Keratinocyte (primary cell): ENCODE measurements around the gene FGD4. TPM values are rescaled to one million over a fixed set of nuclear protein-coding genes. Genes with fewer than 3 reads are reported as not detected.

Experiments
- DNase-seq: peaks from one replicate; pipeline ENCODE4 v3.0.0-alpha.2; 2011; ENCODE audit warnings: low read depth, missing footprints, low spot score
- FAIRE-seq: peaks from 2 replicates; lab custom pipeline; 2011; peaks lifted over from hg19 to GRCh38; lab: Jason Lieb, UNC
- H2AFZ ChIP-seq: 2 replicates; pipeline ENCODE4 v1.6.0; 2012; ENCODE audit warnings: low read length, control low read depth, inconsistent platforms; ENCODE audit not compliant: control insufficient read depth
- H3K27ac ChIP-seq: 2 replicates; pipeline ENCODE4 v1.5.1; 2011; ENCODE audit warnings: low read length; ENCODE audit not compliant: control insufficient read depth, insufficient read depth
- H3K27me3 ChIP-seq: 3 replicates; pipeline ENCODE4 v1.6.0; 2011; ENCODE audit warnings: low read length; ENCODE audit not compliant: control insufficient read depth, insufficient read depth; ENCODE audit errors: extremely low read depth
- H3K36me3 ChIP-seq, 2 experiments: 2 replicates in 1 of 2; 3 replicates in 1 of 2; pipeline ENCODE4 v1.5.1; 2011; ENCODE audit warnings: low read length in 2 of 2, mild to moderate bottlenecking in 1 of 2; ENCODE audit not compliant: control insufficient read depth in 2 of 2, insufficient read depth in 2 of 2; ENCODE audit errors: extremely low read depth in 1 of 2
- H3K4me1 ChIP-seq: 3 replicates; pipeline ENCODE4 v1.5.1; 2011; ENCODE audit warnings: low read length; ENCODE audit not compliant: control insufficient read depth, insufficient read depth; ENCODE audit errors: extremely low read depth
- H3K4me2 ChIP-seq: 3 replicates; pipeline ENCODE4 v1.6.0; 2011; ENCODE audit warnings: low read depth, low read length; ENCODE audit not compliant: control insufficient read depth, insufficient read depth; ENCODE audit errors: extremely low read depth
- H3K4me3 ChIP-seq, 3 experiments: fragments of 200-600 bp in 1 of 3; sonication (generic) in 1 of 3; 2 replicates in 2 of 3; 3 replicates in 1 of 3; pipeline ENCODE4 v1.5.1; 2011 to 2016; ENCODE audit warnings: low read length in 3 of 3, mild to moderate bottlenecking in 3 of 3, control low read depth in 2 of 3, inconsistent platforms in 1 of 3, low read depth in 1 of 3, mixed read lengths in 1 of 3, mixed run types in 1 of 3, moderate library complexity in 1 of 3; ENCODE audit not compliant: control insufficient read depth in 2 of 3, insufficient read depth in 2 of 3; ENCODE audit errors: extremely low read depth in 1 of 3
- H3K79me2 ChIP-seq: 2 replicates; pipeline ENCODE4 v1.6.0; 2012; ENCODE audit warnings: low read length; ENCODE audit not compliant: control insufficient read depth, insufficient read depth
- H3K9ac ChIP-seq: 3 replicates; pipeline ENCODE4 v1.6.0; 2011; ENCODE audit warnings: low read length; ENCODE audit not compliant: control insufficient read depth, insufficient read depth; ENCODE audit errors: extremely low read depth
- H3K9me1 ChIP-seq: 3 replicates; pipeline ENCODE4 v1.6.0; 2011; ENCODE audit warnings: low read length; ENCODE audit not compliant: control insufficient read depth, insufficient read depth; ENCODE audit errors: extremely low read depth
- H3K9me3 ChIP-seq: 2 replicates; pipeline ENCODE4 v1.5.1; 2012; ENCODE audit warnings: low read depth, low read length; ENCODE audit not compliant: control insufficient read depth
- H4K20me1 ChIP-seq: 3 replicates; pipeline ENCODE4 v1.6.0; 2011; ENCODE audit warnings: low read length; ENCODE audit not compliant: control insufficient read depth, insufficient read depth; ENCODE audit errors: extremely low read depth
- EZH2 ChIP-seq: IDR thresholded peaks from one replicate; pipeline ENCODE4 v1.6.1; 2012; ENCODE audit warnings: inconsistent platforms, mild to moderate bottlenecking, low read length, moderate library complexity
- dilution Hi-C: fragments of 300-500 bp; cut with MboI; formaldehyde crosslinking; loops from one replicate; pipeline ENCODE4 v1.7.0; 2020; ENCODE audit warnings: low sequenced_read_pairs; ENCODE audit not compliant: extremely low pct_ligation_motif_present
- polyA plus RNA-seq, 5 experiments: library from polyadenylated mRNA; depleted of rRNA in 3 of 5; stranded (reverse) in 3 of 5; stranded (forward) in 1 of 5; unstranded in 1 of 5; fragments of >200 nt; gene quantifications; 1 replicate in 1 of 5; 2 replicates in 3 of 5; 3 replicates in 1 of 5; pipeline versions ENCODE4 v1.2.1 to v1.2.3, GENCODE V29; 2011 to 2012; ENCODE audit warnings: missing spikeins in 2 of 5, low read depth in 1 of 5, low replicate concordance in 1 of 5
- TF ChIP-seq, protein P1 (sequence below), 3 experiments: IDR thresholded peaks in 1 of 3; conservative IDR thresholded peaks in 1 of 3; optimal IDR thresholded peaks in 1 of 3; 2 replicates in 2 of 3; 3 replicates in 1 of 3; pipeline versions ENCODE3 to v1.5.1; 2011; ENCODE audit warnings: low read length in 3 of 3, mild to moderate bottlenecking in 3 of 3, moderate library complexity in 2 of 3, control low read depth in 1 of 3, inconsistent platforms in 1 of 3; ENCODE audit not compliant: insufficient read depth in 2 of 3; ENCODE audit errors: extremely low read depth in 1 of 3

The FGD4 gene
- polyA plus RNA-seq, 1 donor (not counting 4 experiments of a cell fraction or from before 2014, with no cell fraction given), result 10.5 TPM

DNA sequence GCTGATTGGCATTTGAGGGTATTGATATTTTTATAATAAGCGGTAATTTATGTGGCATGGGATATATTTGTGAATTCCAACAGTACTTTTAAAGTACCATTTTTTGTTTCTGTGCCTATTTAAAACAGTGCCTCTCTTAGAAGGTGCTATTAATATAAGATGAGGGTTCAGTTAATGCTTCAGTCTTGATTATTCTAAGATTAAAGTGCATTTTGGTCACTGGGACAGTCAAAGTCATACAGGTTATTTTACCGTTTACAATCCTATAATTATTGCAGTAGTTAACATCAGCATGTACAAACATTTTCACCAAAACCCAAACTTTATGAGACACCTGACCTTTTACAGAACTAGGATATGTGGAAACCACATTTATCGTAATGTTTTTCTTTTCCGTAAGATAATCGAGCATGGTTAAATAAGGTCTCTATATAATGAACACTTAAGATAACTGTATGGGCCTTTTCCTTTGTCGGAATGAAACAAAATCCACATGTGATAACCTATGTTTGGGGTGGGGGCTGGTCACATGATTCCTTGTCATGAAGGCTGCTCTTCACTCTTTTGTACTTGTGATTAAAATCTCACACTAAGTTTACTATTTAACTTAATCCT lies 242.0 kb downstream of the FGD4 start:
- no peaks in the 10 kb centered on the region for H3K9me1 ChIP-seq
- TF ChIP-seq, protein P1, sequence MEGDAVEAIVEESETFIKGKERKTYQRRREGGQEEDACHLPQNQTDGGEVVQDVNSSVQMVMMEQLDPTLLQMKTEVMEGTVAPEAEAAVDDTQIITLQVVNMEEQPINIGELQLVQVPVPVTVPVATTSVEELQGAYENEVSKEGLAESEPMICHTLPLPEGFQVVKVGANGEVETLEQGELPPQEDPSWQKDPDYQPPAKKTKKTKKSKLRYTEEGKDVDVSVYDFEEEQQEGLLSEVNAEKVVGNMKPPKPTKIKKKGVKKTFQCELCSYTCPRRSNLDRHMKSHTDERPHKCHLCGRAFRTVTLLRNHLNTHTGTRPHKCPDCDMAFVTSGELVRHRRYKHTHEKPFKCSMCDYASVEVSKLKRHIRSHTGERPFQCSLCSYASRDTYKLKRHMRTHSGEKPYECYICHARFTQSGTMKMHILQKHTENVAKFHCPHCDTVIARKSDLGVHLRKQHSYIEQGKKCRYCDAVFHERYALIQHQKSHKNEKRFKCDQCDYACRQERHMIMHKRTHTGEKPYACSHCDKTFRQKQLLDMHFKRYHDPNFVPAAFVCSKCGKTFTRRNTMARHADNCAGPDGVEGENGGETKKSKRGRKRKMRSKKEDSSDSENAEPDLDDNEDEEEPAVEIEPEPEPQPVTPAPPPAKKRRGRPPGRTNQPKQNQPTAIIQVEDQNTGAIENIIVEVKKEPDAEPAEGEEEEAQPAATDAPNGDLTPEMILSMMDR (optimal IDR thresholded peaks at IDR 0.05 in 1 of 3, IDR thresholded peaks at IDR 0.05 in 1 of 3, conservative IDR thresholded peaks at IDR 0.05 in 1 of 3; ENCODE audit: extremely low read depth in 1 of 3, insufficient read depth in 2 of 3, low read length in 3 of 3), result no peak
- TF ChIP-seq EZH2, result no peak
- H3K36me3 ChIP-seq, result peaks cover 10 to 14% of the 10 kb centered on the region in 2 experiments
- H3K9me3 ChIP-seq, result no peaks in the 10 kb centered on the region
- H3K4me2 ChIP-seq, result no peak overlapping the region
- no peak overlapping the region for H3K4me3 ChIP-seq
- H3K4me1 ChIP-seq, result no peaks in the 10 kb centered on the region
- FAIRE-seq (peak; percentile 58), DNase-seq (no peak)
- H2AFZ ChIP-seq, result no peak overlapping the region
- no peaks in the 10 kb centered on the region for H3K27me3 ChIP-seq
- dilution Hi-C loops, result no loop called here
- H3K27ac ChIP-seq, result no peak overlapping the region
- no peaks in the 10 kb centered on the region for H3K79me2 ChIP-seq
- no peaks in the 10 kb centered on the region for H4K20me1 ChIP-seq
- no peak overlapping the region for H3K9ac ChIP-seq

DNA sequence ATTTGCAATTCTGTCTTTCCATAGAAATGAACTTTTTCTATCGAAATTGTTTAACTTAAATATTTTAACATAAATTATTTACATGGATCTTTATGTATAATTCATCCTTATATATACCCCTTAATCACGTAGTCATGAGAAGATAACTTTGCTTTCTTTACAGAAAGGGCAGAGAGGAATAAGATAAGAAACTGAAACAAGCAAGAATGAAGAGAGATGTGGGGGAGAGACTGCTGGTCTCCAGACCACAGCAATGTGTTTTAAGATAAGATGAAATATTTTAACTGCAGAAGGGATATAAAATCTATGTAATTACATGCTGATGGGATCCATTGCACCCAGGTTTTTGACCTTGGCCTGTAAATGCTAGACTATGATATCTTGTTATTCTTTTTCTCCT lies 245.1 kb downstream of the FGD4 start:
- Histone ChIP-seq H3K9me3 (no peaks in the 10 kb centered on the region), H3K27ac (no peak overlapping the region), H3K9ac (no peak overlapping the region), H2AFZ (no peak overlapping the region), H3K27me3 (no peaks in the 10 kb centered on the region), H3K36me3 (peaks cover 7 to 8% of the 10 kb centered on the region in 2 experiments), H3K4me2 (no peak overlapping the region), H3K9me1 (no peaks in the 10 kb centered on the region), H3K4me1 (no peaks in the 10 kb centered on the region), H4K20me1 (no peaks in the 10 kb centered on the region), H3K79me2 (no peaks in the 10 kb centered on the region), H3K4me3 (no peak overlapping the region)
- DNase-seq (no peak), FAIRE-seq (no peak)
- dilution Hi-C loops, result no loop called here
- TF ChIP-seq, protein P1 (optimal IDR thresholded peaks at IDR 0.05 in 1 of 3, IDR thresholded peaks at IDR 0.05 in 1 of 3, conservative IDR thresholded peaks at IDR 0.05 in 1 of 3; ENCODE audit: extremely low read depth in 1 of 3, insufficient read depth in 2 of 3, low read length in 3 of 3), result no peak
- TF ChIP-seq EZH2, result no peak
